ENCODE measurements around the gene ECD.
A peak's percentile ranks its signal among the peaks of the same experiment; 100 is the strongest.

ECD gene

GRCh38 chr10:73167783-73168464, at the start of gene ECD, which contains the start of gene FAM149B1:
TSS of gene ECD (minus strand) at chr10:73168008. CDS start at chr10:73163937, 4,071 bp downstream.
TSS of gene FAM149B1 (plus strand) at chr10:73168119. CDS start at chr10:73168340, 221 bp downstream.
- peak; percentile 87 for DNase-seq (ENCODE audit: low read depth in 2 of 2)

GRCh38 chr10:73215749-73216148, 47.9 kb upstream of the ECD start:
- DNase-seq (ENCODE audit: low read depth in 2 of 2), result no peak

- DNase-seq (ENCODE audit: low read depth in 2 of 2), result no peak
These were observed 43.5 kb upstream of the ECD start for GRCh38 chr10:73211106-73211811.

- DNase-seq (ENCODE audit: low read depth in 2 of 2), result no peak
These were observed 42.7 kb upstream of the ECD start for GRCh38 chr10:73210395-73211105.

- no peak for DNase-seq (ENCODE audit: low read depth in 2 of 2)
These were observed 41.9 kb upstream of the ECD start for GRCh38 chr10:73209705-73210104.

GRCh38 chr10:73207883-73208282, 40.1 kb upstream of the ECD start:
- no peak for DNase-seq (ENCODE audit: low read depth in 2 of 2)

- DNase-seq (ENCODE audit: low read depth in 2 of 2), result no peak
These were observed 38.6 kb upstream of the ECD start for GRCh38 chr10:73206385-73206784.

- DNase-seq (ENCODE audit: low read depth in 2 of 2), result no peak
These were observed 38.1 kb upstream of the ECD start for GRCh38 chr10:73205890-73206289.

- no peak for DNase-seq (ENCODE audit: low read depth in 2 of 2)
These were observed 37.3 kb upstream of the ECD start for GRCh38 chr10:73205081-73205480.

GRCh38 chr10:73190188-73190587, 22.4 kb upstream of the ECD start:
- DNase-seq (ENCODE audit: low read depth in 2 of 2), result no peak

GRCh38 chr10:73186266-73186665, 18.5 kb upstream of the ECD start:
- no peak for DNase-seq (ENCODE audit: low read depth in 2 of 2)

GRCh38 chr10:73183667-73184281, 16.0 kb upstream of the ECD start:
- DNase-seq (ENCODE audit: low read depth in 2 of 2), result no peak

GRCh38 chr10:73182568-73182967, 14.8 kb upstream of the ECD start:
- DNase-seq (ENCODE audit: low read depth in 2 of 2), result no peak

- no peak for DNase-seq (ENCODE audit: low read depth in 2 of 2)
These were observed 6.5 kb upstream of the ECD start for GRCh38 chr10:73174148-73174925.

GRCh38 chr10:73172867-73173266, 5.1 kb upstream of the ECD start:
- no peak for DNase-seq (ENCODE audit: low read depth in 2 of 2)

GRCh38 chr10:73169320-73169719, 1.5 kb upstream of the ECD start:
- DNase-seq (ENCODE audit: low read depth in 2 of 2), result no peak

GRCh38 chr10:73168465-73168803, 626 bp upstream of the ECD start:
- no peak for DNase-seq (ENCODE audit: low read depth in 2 of 2)

- DNase-seq (ENCODE audit: low read depth in 2 of 2), result no peak
These were observed 388 bp downstream of the ECD start for GRCh38 chr10:73167458-73167782.

- no peak for DNase-seq (ENCODE audit: low read depth in 2 of 2)
These were observed 836 bp downstream of the ECD start for GRCh38 chr10:73166972-73167371.

GRCh38 chr10:73163096-73163495, 4.7 kb downstream of the ECD start:
- DNase-seq (ENCODE audit: low read depth in 2 of 2), result no peak

GRCh38 chr10:73161662-73162061, 6.1 kb downstream of the ECD start:
- DNase-seq (ENCODE audit: low read depth in 2 of 2), result no peak

- DNase-seq (ENCODE audit: low read depth in 2 of 2), result no peak
These were observed 6.7 kb downstream of the ECD start for GRCh38 chr10:73161079-73161478.
